AG10803 (cell line): ENCODE results near the gene LGR4.
A peak's percentile ranks its signal among the peaks of the same experiment; 100 is the strongest.

ENCODE experiments used
- DNase-seq: peaks from one replicate; pipeline ENCODE4 v3.0.0; 2010; ENCODE audit warnings: low read depth
- H3K4me3 ChIP-seq: 2 replicates; pipeline ENCODE4 v1.5.1; 2011; ENCODE audit warnings: mild to moderate bottlenecking, low read length, control low read depth
- CTCF ChIP-seq: conservative IDR thresholded peaks from 2 replicates; pipeline ENCODE4 v1.5.1; 2011; ENCODE audit warnings: mild to moderate bottlenecking, low read length, control low read depth, inconsistent platforms

Gene LGR4

GRCh38 chr11:27416568-27417176, 55.9 kb downstream of the LGR4 start:
- no peak overlapping the region for H3K4me3 ChIP-seq
- DNase-seq, result no peak
- TF ChIP-seq CTCF, result no peak

- no peak for TF ChIP-seq CTCF
- no peak for DNase-seq
- H3K4me3 ChIP-seq, result no peak overlapping the region
Observed at GRCh38 chr11:27414644-27415043, 57.9 kb downstream of the LGR4 start.

- H3K4me3 ChIP-seq, result no peak overlapping the region
- DNase-seq, result no peak
- TF ChIP-seq CTCF, result no peak
Observed at GRCh38 chr11:27413218-27413617, 59.4 kb downstream of the LGR4 start.

- DNase-seq, result no peak
- H3K4me3 ChIP-seq, result no peak overlapping the region
- TF ChIP-seq CTCF, result no peak
Observed at GRCh38 chr11:27412192-27412691, 60.3 kb downstream of the LGR4 start.

- no peak overlapping the region for H3K4me3 ChIP-seq
- DNase-seq, result no peak
- no peak for TF ChIP-seq CTCF
Observed at GRCh38 chr11:27411328-27411727, 61.3 kb downstream of the LGR4 start.

GRCh38 chr11:27410272-27410671, 62.3 kb downstream of the LGR4 start:
- TF ChIP-seq CTCF, result no peak
- H3K4me3 ChIP-seq, result no peak overlapping the region
- peak; percentile 51 for DNase-seq

- no peak overlapping the region for H3K4me3 ChIP-seq
- no peak for TF ChIP-seq CTCF
- DNase-seq, result no peak
Observed at GRCh38 chr11:27409742-27410141, 62.8 kb downstream of the LGR4 start.
